Ishikawa (cell line): ENCODE data around the gene CREBRF.

Experiments used
- CEBPB ChIP-seq: IDR thresholded peaks from 2 replicates; pipeline ENCODE4 v1.6.1; 2012
- CREB1 ChIP-seq: IDR thresholded peaks from 2 replicates; pipeline ENCODE4 v1.6.1; 2012; ENCODE audit warnings: low read depth
- EGR1 ChIP-seq: IDR thresholded peaks from 2 replicates; pipeline ENCODE4 v1.6.1; 2012
- EP300 ChIP-seq: IDR thresholded peaks from 2 replicates; pipeline ENCODE4 v1.6.1; 2012; ENCODE audit warnings: borderline replicate concordance
- FOXM1 ChIP-seq: IDR thresholded peaks from 2 replicates; pipeline ENCODE4 v1.6.1; 2012; ENCODE audit warnings: low read depth, borderline replicate concordance
- MAX ChIP-seq: IDR thresholded peaks from 2 replicates; pipeline ENCODE4 v1.6.1; 2012
- NFIC ChIP-seq: IDR thresholded peaks from 2 replicates; pipeline ENCODE4 v1.6.1; 2012
- RAD21 ChIP-seq: IDR thresholded peaks from 2 replicates; pipeline ENCODE4 v1.6.1; 2012; ENCODE audit warnings: low read depth
- REST ChIP-seq: IDR thresholded peaks from 2 replicates; pipeline ENCODE4 v1.6.1; 2012; ENCODE audit warnings: low read depth, mild to moderate bottlenecking
- TAF1 ChIP-seq: IDR thresholded peaks from 2 replicates; pipeline ENCODE4 v1.6.1; 2012; ENCODE audit warnings: low read depth, mild to moderate bottlenecking
- TCF12 ChIP-seq: IDR thresholded peaks from 2 replicates; pipeline ENCODE4 v1.6.1; 2012; ENCODE audit warnings: low read depth
- TEAD4 ChIP-seq: IDR thresholded peaks from 2 replicates; pipeline ENCODE4 v1.6.1; 2012
- USF1 ChIP-seq: IDR thresholded peaks from 2 replicates; pipeline ENCODE4 v1.6.1; 2012
- YY1 ChIP-seq: IDR thresholded peaks from 2 replicates; pipeline ENCODE4 v1.6.1; 2012; ENCODE audit warnings: low read depth
- ZBTB7A ChIP-seq: IDR thresholded peaks from 2 replicates; pipeline ENCODE4 v1.6.1; 2012; ENCODE audit warnings: low read depth

Gene CREBRF

GRCh38 chr5:173139631-173140030 lies 83.5 kb downstream of the CREBRF start:
- TF ChIP-seq FOXM1: no peak
- TF ChIP-seq USF1: no peak
- no peak for TF ChIP-seq CREB1
- no peak for TF ChIP-seq MAX
- TF ChIP-seq EGR1: no peak
- no peak for TF ChIP-seq TAF1
- TF ChIP-seq REST: no peak
- TF ChIP-seq TEAD4: no peak
- TF ChIP-seq CEBPB: no peak
- TF ChIP-seq RAD21: no peak
- no peak for TF ChIP-seq ZBTB7A
- TF ChIP-seq YY1: no peak
- no peak for TF ChIP-seq EP300
- no peak for TF ChIP-seq NFIC
- TF ChIP-seq TCF12: no peak

GRCh38 chr5:173140769-173141168 lies 84.6 kb downstream of the CREBRF start:
- TF ChIP-seq TAF1: no peak
- no peak for TF ChIP-seq FOXM1
- no peak for TF ChIP-seq MAX
- no peak for TF ChIP-seq ZBTB7A
- no peak for TF ChIP-seq YY1
- no peak for TF ChIP-seq NFIC

- TF ChIP-seq EGR1 (no peak), TAF1 (no peak), NFIC (no peak), ZBTB7A (no peak)
Measured at GRCh38 chr5:173143567-173143966, 87.4 kb downstream of the CREBRF start.

GRCh38 chr5:173144200-173145176 lies 88.3 kb downstream of the CREBRF start, which contains the start of gene BNIP1:
Gene BNIP1 (plus strand): TSS chr5:173144531. CDS start chr5:173144546, 15 bp downstream.
- TF ChIP-seq TEAD4 (no peak; the same call in 1 of the 2 replicates), MAX (peak; percentile 90), NFIC (peak; percentile 68), ZBTB7A (no peak), CEBPB (0 out of 2 replicates have a peak, but pooled peaks have one; percentile 9), FOXM1 (no peak), CREB1 (peak; percentile 71), USF1 (peak; percentile 32), RAD21 (peak; percentile 59), EGR1 (no peak), TCF12 (no peak; the same call in 1 of the 2 replicates), REST (peak; percentile 44; the same call in 1 of the 2 replicates), YY1 (peak; percentile 98), EP300 (peak; percentile 45; the same call in 1 of the 2 replicates), TAF1 (peak; percentile 91)

GRCh38 chr5:173148354-173148753 lies 92.2 kb downstream of the CREBRF start:
- TF ChIP-seq EGR1 (no peak), REST (no peak), MAX (no peak), EP300 (no peak), FOXM1 (no peak), ZBTB7A (no peak), RAD21 (no peak), CEBPB (no peak), TAF1 (no peak), TEAD4 (no peak), USF1 (no peak), YY1 (no peak), TCF12 (no peak), NFIC (no peak), CREB1 (no peak)
